GM18520 (cell line): Measurements from ENCODE around the gene CDIP1.

Source experiments
- ATAC-seq: cut with Tn5 transposase; IDR thresholded peaks from one replicate; pipeline ENCODE4 v1.9.1; 2021; ENCODE audit not compliant: unreplicated experiment

The CDIP1 gene

GRCh38 chr16:4460936-4461249 is 77.7 kb downstream of the CDIP1 start:
- no peak for ATAC-seq
